Thyroid gland (tissue), 4 donors: ENCODE results near the gene TBC1D4. TPM values are rescaled to one million over a fixed set of nuclear protein-coding genes. Genes with fewer than 3 reads are reported as not detected.
"Not testable (repeated sequence)": the region's sequence is repeated elsewhere in the genome, so short reads cannot be mapped to it uniquely, and the experiment has no call there.

Experiments
- DNase-seq, 2 donors: peaks; one replicate each; pipeline ENCODE4 v3.0.0-alpha.2; 2019
- H3K27ac ChIP-seq, 3 donors: fragments of 200-600 bp; sonication (generic); 1 replicate in 2 of 3; 2 replicates in 1 of 3; pipeline ENCODE4 v1.5.1; 2016 to 2019; ENCODE audit warnings: mild to moderate bottlenecking in 1 of 3, moderate library complexity in 1 of 3
- H3K27me3 ChIP-seq: fragments of 200-600 bp; sonication (generic); one replicate; pipeline ENCODE4 v1.5.1; 2019
- H3K36me3 ChIP-seq, 2 donors: fragments of 200-600 bp; sonication (generic); one replicate each; pipeline ENCODE4 v1.5.1; 2016 to 2019
- H3K4me1 ChIP-seq, 2 donors: fragments of 200-600 bp; sonication (generic); one replicate each; pipeline ENCODE4 v1.5.1; 2017 to 2019
- H3K4me3 ChIP-seq, 3 donors: fragments of 200-600 bp; sonication (generic); replicated peaks in 1 of 3; 1 replicate in 2 of 3; 2 replicates in 1 of 3; pipeline ENCODE4 v1.5.1; 2016; ENCODE audit warnings: mild to moderate bottlenecking in 1 of 3
- H3K9me3 ChIP-seq: fragments of 200-600 bp; sonication (generic); one replicate; pipeline ENCODE4 v1.5.1; 2017
- CTCF ChIP-seq, 6 experiments: fragments of 200-600 bp in 3 of 6; fragments of 450-650 bp in 3 of 6; sonication (generic) in 3 of 6; IDR thresholded peaks; one replicate each; pipeline ENCODE4 v1.5.1; 2016 to 2019; ENCODE audit warnings: antibody characterized with exemption in 6 of 6, mild to moderate bottlenecking in 2 of 6, inconsistent platforms in 1 of 6, moderate library complexity in 1 of 6
- POLR2A ChIP-seq, 2 donors: fragments of 450-650 bp; IDR thresholded peaks; one replicate each; pipeline ENCODE4 v1.6.1; 2017; ENCODE audit warnings: antibody characterized with exemption in 2 of 2, mild to moderate bottlenecking in 2 of 2, moderate library complexity in 1 of 2
- WGBS, 2 donors: methylation state at CpG; one replicate each; pipeline ENCODE4 v1.1.5; 2017; 5-methylcytosine and 5-hydroxymethylcytosine counted together
- intact Hi-C: fragments of 100-400 bp; cut with DNase I; formaldehyde crosslinking; loops from one replicate; pipeline ENCODE4 v1.15.1; 2023
- total RNA-seq, 4 donors: library from RNA; depleted of rRNA; stranded (reverse); fragments of >200 nt; gene quantifications; one replicate each; pipeline ENCODE4 v1.2.3, GENCODE V29; 2016

TBC1D4 gene
- total RNA-seq, 4 donors from 2014 or later = 42.5 to 72.6 (median 70.6) TPM

GRCh38 chr13:75294110-75294509, 187.9 kb downstream of the TBC1D4 start:
- TF ChIP-seq CTCF (IDR thresholded peaks at IDR 0.05) = no peak
- no peak for TF ChIP-seq POLR2A (IDR thresholded peaks at IDR 0.05)
- peaks cover 2 to 5% of the 10 kb centered on the region in 2 donors for H3K36me3 ChIP-seq
- intact Hi-C loops = no loop called here
- H3K27me3 ChIP-seq = no peaks in the 10 kb centered on the region
- no peaks in the 10 kb centered on the region for H3K9me3 ChIP-seq
- no peak overlapping the region for H3K27ac ChIP-seq
- H3K4me3 ChIP-seq = no peak overlapping the region
- no peak for DNase-seq
- no peaks in the 10 kb centered on the region for H3K4me1 ChIP-seq

- Histone ChIP-seq H3K4me3 (no peak overlapping the region), H3K4me1 (no peaks in the 10 kb centered on the region), H3K9me3 (no peaks in the 10 kb centered on the region), H3K27ac (no peak overlapping the region), H3K27me3 (no peaks in the 10 kb centered on the region), H3K36me3 (peaks cover 10 to 23% of the 10 kb centered on the region in 2 donors)
- no peak for DNase-seq
- TF ChIP-seq CTCF (IDR thresholded peaks at IDR 0.05) (no peak), POLR2A (IDR thresholded peaks at IDR 0.05) (no peak)
- intact Hi-C loops = no loop called here
- 90 to 93% methylated on average over 1 of the region's 1 CpG for WGBS, 2 donors
These were observed 196.7 kb downstream of the TBC1D4 start for GRCh38 chr13:75285310-75285709.

GRCh38 chr13:75279834-75280369, 202.1 kb downstream of the TBC1D4 start:
- DNase-seq = no peak
- Histone ChIP-seq H3K27me3 (no peaks in the 10 kb centered on the region), H3K9me3 (no peaks in the 10 kb centered on the region), H3K4me3 (no peak overlapping the region), H3K36me3 (no peaks in the 10 kb centered on the region), H3K27ac (no peak overlapping the region), H3K4me1 (no peaks in the 10 kb centered on the region)
- TF ChIP-seq POLR2A (IDR thresholded peaks at IDR 0.05) (no peak), CTCF (IDR thresholded peaks at IDR 0.05) (no peak)
- WGBS, 2 donors = 92 to 95% methylated on average over 8 of the region's 8 CpGs
- intact Hi-C loops = no loop called here

GRCh38 chr13:75273695-75274094, 208.3 kb downstream of the TBC1D4 start:
- intact Hi-C loops, H3K27ac ChIP-seq, DNase-seq, H3K4me3 ChIP-seq, H3K9me3 ChIP-seq, H3K36me3 ChIP-seq, H3K27me3 ChIP-seq, H3K4me1 ChIP-seq: not testable (repeated sequence)
- 96% methylated on average over 4 of the region's 4 CpGs for WGBS, 2 donors

GRCh38 chr13:75271846-75272245, 210.1 kb downstream of the TBC1D4 start:
- DNase-seq = no peak
- no peaks in the 10 kb centered on the region for H3K36me3 ChIP-seq
- no peaks in the 10 kb centered on the region for H3K4me1 ChIP-seq
- 98 to 100% methylated on average over 1 of the region's 1 CpG for WGBS, 2 donors
- no peak overlapping the region for H3K27ac ChIP-seq
- no peaks in the 10 kb centered on the region for H3K9me3 ChIP-seq
- no peak for TF ChIP-seq CTCF (IDR thresholded peaks at IDR 0.05)
- TF ChIP-seq POLR2A (IDR thresholded peaks at IDR 0.05) = no peak
- H3K4me3 ChIP-seq = no peak overlapping the region
- intact Hi-C loops = no loop called here
- no peaks in the 10 kb centered on the region for H3K27me3 ChIP-seq

- H3K27me3 ChIP-seq, H3K9me3 ChIP-seq, H3K4me3 ChIP-seq, intact Hi-C loops, H3K27ac ChIP-seq, DNase-seq, H3K4me1 ChIP-seq, H3K36me3 ChIP-seq: not testable (repeated sequence)
- 96 to 99% methylated on average over 13 of the region's 24 CpGs for WGBS, 2 donors
These were observed 213.5 kb downstream of the TBC1D4 start for GRCh38 chr13:75268481-75268880.
